Urothelium cell line (cell line): Measurements from ENCODE around the gene JADE2.
A peak's percentile ranks its signal among the peaks of the same experiment; 100 is the strongest.
"Not testable (repeated sequence)": the region's sequence is repeated elsewhere in the genome, so short reads cannot be mapped to it uniquely, and the experiment has no call there.

ENCODE experiments used
- DNase-seq: peaks from one replicate; pipeline ENCODE4 v3.0.0; 2011; ENCODE audit warnings: low spot score, mixed read lengths
- FAIRE-seq: peaks from 2 replicates; lab custom pipeline; 2011; peaks lifted over from hg19 to GRCh38; lab: Jason Lieb, UNC

The JADE2 gene

DNA sequence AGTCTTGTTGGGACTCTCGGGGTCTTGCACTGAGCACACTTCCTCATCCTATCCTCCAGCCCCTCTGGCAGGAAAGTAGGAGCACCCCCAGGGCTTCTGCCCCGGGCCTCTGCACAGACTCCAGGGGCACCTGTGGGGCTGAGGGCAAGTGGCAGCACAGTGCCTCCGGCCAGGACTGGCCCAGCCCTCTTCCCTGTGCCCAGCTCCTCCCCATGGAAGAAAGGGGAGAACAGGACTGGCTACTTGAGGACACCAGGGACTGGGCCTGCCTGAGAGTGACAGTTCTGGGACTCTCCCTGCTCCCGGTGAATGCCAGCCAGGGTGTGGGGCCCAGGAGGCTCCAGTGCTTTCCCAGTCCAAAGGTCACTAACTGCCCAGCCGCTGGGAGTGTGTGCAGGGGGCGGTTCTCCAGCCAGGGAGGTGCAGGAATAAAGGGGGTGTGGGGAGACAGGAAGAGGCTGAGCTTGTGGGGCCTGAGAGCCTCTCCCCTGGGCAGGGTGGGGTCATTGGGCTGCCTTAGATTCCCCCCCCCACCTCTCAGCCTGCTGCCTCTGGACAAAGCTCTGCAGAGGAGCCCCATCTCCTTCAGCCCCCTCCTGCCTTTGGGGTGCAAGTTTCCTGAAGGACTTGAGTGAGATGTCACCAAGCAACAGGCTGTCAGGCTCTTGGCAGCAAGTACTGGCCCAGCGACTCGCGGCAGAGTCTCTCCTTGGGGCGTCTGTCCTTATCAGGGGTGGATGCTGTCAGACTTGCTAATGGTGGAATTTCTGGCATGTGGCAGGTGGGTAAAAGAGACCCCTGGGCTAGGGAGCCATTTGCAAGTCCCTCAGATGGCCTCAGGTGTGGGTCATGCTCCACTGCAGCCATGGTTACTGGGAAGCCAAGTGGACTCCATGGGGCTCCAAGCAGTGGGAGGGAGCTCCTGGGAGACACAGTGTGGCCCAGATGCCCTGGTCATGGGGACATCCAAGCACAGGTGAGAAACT, 19.1 kb upstream of the JADE2 start:
- FAIRE-seq, result no peak
- no peak for DNase-seq

DNA sequence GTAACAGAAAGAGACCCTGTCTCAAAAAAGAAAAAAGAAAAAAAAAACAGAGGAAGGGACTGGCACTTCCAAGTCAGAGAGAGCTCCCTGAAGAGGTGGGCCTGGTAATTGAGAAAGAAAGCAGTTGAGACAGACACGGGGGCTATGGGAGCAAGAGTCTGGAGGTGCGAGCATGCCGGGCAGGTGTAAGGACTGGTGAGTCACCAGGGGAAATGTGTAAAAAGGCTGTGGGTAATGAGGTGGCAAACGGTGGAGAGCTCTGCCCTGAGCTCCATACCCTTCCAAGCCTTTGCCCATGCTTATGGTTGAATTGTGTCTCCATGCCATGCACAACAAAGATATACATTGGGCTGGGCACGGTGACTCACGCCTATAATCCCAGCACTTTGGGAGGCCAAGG, 18.0 kb upstream of the JADE2 start:
- DNase-seq, result no peak
- no peak for FAIRE-seq

DNA sequence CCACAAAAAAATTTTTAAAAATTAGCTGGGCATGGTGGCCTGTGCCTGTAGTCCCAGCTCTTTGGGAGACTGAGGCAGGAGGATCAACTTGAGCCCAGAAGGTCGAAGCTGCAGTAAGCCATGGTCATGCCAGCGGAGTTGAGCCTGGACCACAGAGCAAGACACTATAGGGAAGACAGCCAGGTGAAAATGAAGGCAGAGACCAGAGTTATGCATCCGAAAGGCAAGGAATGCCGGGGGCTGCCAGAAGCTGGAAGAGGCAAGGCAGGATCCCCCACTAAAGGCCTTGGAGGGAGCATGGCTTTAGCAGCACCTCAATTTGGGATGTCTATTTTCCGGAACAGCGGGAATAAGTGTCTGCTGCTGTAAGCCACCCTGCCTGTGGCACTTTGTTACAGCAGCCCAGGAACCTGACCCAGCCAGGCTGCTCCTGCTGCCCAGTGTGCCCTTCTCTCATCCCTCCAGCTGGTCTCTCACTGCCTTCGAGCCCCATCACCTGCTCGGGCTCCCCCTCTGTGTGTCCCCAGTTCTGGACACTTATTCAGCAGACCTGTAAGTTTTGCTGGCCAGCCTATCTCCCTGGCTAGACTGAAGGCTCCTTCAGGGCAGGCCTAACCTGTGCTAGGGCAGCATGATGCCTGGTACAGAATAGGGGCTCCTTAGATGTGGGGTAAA, 16.8 kb upstream of the JADE2 start:
- DNase-seq (no peak), FAIRE-seq (no peak)

DNA sequence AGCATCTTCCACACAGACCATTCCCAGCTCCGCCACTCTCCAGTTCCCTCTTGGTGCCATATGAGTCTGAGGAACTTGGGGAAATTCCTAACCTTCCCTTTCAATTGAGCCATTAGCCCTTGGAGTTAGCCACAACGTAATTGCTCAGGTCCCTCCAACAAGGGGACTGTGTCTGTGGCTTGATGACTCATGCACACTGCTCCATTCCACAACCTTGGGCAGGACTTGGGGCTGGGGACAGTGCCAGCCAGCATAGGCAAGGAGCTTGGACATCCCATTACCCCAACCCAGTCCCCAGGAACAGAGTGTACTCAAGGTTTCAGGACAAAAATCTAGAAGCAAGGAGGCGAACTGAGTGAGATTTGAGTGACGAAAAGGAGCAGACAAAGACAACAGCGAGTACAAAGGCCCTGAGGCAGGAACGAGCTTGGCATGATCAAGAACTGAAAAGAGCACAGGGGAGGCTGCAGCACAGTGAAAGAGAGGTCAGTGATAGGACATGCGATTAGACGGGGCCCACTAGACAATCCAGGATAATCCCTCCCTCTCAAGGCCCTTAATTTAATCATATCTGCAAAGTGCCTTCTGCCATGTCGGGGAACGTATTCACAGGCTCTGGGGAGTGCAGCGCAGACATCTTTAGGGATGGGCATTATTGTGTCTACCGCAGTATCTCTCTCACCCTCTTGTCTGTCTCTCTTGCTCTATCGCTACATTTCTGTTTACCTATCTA, 16.0 kb upstream of the JADE2 start:
- no peak for FAIRE-seq

DNA sequence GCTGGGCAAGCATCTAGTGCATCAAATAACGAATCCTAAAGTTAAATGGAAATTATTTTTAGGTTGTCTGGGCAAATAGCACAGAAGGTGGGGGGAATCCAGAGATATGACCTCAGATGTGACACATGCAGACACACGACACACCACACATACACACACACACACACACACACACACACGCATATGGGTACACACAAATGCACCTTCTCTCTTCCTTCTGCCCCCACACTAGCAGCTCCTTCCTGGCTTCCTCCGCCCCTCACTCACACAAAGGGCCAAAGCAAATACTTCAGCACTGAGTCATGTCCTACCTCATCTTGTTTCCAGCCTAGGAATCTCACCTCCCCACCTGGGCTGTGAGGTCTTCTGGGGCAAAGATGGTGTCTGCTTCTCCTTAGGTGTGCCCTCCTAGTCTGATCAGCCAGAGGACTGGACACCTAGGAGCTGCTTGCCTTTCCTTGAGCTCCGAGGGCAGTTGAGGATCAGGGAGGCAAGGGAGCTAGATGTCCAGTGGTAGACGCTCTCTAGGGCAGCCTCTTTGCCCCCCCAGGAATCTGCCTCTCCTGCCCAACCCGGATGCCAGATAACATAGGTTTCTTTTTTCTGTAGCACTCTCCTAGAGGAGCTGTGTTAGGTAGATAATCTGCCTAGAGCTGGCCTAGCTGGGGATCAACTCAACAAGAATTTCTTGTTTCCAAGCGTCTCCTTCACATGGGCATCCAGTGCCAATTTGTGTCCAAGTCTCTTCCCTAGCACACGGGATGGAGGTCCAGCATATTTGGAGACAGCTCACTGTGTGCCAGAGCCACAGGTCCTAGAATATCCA, 14.3 kb upstream of the JADE2 start:
- DNase-seq, result peak; percentile 79
- peak; percentile 76 for FAIRE-seq

More for the DNA sequence above, 16.0 kb upstream of the JADE2 start:
- DNase-seq, result peak; percentile 64

DNA sequence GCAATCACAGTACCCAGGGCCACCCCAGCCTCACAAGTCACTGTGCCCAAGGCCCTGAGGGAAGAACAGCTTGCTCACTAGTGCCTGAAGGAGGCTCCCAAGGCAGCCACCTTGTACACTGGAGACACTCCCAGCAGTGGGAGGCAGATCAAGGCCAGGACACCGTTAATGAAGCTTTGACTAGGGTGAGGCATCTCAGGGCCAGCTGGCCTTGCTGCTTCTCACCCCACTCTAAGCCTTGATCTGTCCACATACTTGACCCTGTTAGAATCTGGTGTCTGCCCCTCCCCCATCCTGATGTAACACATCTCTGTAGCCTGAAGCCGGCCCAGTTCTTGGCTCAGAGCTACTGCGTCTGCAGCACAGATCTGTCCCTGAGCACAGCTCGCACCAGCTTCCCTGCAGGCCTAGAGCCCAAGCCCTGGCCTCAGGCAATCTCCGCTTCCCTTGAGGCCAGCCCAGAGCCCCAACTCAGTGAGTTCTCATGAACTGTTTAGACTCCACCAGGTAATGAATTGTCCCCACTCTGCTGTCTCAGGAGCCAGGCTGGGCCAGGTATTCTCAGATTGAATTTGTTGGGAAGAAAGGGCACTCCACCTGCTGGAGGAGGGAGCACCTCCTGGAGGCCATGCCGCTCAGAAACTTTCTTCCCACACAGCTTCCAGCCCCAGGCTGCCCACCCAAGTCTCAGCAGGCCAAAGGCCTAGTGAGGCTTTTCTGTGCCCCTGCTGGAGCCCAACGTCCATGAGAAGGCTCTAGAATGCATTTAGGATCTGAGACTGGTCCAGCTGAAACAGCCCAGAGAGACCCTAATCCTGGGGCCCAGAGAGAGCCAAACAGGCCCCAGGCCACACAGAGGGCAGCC, 13.4 kb upstream of the JADE2 start:
- FAIRE-seq (no peak), DNase-seq (peak; percentile 30)

DNA sequence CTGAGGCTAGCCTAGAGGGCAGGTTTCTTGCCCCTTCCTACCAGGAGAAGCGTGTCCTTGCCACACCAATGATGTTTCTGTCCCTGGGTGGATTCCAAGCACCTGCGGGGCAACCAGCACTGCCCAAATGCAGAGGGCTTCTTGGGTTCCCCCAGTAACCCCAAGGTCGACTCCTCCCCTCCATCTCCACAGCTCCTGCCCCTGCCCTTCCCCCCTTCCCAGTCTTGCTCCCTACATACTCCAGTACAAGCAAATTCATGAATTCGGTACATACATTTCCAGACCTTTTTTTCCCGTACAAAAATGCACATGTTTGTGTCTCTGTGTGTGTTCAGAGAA, 12.8 kb upstream of the JADE2 start:
- DNase-seq (no peak), FAIRE-seq (no peak)

DNA sequence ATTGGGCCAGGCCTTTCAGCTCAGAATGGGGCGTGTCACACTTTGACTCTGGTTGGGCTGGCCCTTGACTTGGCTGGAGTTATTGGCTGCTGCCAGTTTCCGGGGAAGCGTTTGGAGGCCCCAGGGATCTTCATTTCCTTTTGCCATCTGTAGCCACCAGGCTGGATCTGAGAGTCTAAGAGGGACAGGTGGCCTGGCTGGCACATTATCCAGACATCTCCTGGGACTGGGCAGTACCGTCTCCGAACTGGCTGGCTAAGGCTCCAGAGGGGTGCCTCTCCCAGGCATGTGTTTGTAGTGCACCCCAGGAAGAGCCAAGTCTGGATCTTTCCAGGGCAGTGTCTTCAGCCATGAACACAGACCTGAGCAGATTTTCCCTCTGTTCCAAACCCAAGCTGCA, 9.7 kb upstream of the JADE2 start:
- no peak for FAIRE-seq

DNA sequence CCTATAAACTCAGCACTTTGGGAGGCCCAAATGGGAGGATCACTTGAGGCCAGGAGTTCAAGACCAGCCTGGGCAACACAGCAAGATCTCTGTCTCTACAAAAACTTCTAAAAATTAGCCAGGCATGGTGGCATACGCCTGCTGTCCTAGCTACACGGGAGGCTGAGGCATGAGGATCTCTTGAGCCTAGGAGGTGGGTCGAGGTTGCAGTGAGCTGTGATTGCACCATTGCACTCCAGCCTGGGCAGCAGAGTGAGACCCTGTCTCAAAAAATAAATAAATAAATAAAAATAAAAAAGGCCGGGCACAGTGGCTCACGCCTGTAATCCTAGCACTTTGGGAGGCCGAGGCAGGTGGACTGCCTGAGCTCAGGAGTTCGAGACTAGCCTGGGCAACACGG, 8.5 kb upstream of the JADE2 start:
- not testable (repeated sequence) for DNase-seq, FAIRE-seq

More for the DNA sequence above, 9.7 kb upstream of the JADE2 start:
- DNase-seq, result no peak

DNA sequence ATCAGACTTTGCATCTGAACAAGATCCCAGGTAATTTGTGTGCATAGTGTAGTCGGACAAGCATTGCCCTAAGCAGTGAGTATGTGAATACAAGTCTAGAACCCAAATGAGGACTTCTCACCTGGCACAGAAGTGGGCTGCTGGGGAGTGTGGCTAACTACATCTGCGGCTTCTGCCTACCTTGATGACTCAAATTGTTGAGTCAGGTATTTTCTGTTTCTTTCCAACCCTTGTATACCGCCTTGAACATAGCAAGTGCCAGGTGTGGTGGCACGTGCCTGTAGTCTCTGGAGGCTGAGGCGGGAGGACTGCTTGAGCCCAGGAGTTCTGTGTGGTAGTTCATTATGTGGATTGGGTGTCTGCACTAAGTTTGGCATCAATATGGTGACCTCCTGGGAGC, 7.9 kb upstream of the JADE2 start:
- DNase-seq (no peak), FAIRE-seq (no peak)

DNA sequence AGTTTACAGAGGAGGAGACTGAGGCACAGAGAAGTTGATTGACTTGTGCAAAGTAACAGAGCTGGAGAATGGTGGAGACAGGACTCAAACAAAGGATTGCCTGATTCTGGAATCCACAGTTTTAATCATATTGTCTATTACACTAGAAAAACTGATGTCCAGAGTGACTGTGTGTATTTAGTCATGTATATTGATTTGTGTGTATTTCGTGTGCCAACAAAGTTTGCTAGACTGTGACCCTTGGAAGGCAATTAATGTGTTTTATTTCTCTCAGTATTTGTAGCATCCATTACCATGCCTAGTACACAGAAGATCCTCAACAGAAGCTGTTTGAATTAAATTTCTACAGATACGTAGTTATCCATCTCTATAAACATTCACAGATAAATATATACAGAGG, 5.5 kb upstream of the JADE2 start:
- FAIRE-seq, result no peak
- DNase-seq, result no peak

DNA sequence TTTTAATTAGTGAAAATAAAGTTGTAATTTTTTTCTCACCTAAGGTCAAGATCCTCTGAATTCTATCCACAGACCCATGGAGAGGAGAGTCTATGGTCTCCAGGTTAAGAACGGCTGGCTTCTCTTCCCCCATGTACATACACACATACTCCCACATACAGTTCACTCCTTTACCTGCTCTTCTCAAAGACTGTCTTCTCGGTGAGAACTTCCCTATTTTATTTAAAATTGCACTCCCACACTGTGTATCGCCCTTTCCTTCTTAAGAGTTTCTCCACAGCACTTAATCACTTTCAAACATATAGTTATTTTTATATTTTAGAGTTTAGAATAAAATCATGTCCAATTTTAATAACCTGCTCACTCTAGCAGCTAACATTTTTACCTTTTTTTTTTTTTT, 3.6 kb upstream of the JADE2 start:
- FAIRE-seq, result no peak
- no peak for DNase-seq

DNA sequence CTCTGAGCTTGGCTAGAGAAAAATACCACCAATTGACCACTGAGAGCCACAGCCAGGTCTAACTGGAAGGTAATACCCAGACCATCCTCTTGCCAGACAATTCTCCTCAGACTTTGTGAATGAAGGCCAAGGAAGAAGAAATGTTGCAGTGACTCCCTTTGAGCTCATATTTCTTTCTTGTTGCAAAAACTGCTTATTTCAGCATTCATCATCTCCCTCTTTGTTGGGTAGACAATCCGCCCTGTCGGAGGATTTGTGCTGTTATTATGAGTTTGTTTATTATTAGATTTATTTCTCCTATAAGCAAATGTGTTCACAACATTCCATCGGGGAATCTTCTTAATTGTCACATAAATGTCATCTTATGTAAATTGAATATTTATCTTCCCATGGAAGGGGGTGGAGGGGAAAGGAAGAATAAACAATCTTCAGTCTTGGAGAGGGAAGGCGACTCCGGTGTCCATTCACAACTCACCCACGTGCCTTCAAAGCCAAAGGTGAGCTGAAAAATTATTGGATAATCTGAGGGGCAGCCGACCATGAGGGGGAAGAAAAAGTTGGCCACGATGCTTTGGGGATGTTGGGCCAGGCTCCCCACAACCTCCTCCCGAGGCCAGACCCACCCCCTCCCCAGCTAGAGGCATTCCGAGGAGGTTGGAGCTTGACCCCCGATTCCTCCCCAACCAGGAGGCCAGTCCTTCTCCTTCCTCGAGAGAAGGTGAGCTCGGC, 1.8 kb upstream of the JADE2 start:
- no peak for DNase-seq
- no peak for FAIRE-seq

DNA sequence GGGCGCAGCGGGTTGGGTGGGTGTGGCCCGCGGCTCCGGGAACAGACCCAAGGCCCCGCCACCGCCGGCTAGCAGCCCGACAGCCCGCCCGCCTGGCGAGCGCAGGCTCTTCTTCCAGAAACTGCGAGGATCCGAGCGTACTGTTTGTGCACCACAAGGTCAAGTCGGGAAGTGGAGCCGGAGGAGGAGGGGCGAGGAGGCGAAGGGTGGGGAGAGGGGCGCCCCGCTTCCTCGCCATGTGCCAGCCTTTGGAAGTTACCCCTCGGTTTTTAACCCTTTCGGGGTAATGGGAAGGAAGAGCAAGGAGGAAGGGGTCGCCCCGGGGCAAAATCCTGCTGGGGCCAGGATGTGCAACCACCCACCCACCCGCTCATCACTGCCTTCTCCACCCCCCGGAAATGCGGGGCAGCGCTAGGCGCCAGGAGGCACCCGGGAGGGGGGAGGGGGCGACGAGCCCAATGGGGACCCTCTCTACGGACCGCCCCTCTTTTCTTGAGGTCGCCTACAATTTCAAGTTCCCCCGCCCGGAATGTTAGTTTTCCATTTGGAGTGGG, 1.1 kb upstream of the JADE2 start:
- DNase-seq (peak; percentile 62), FAIRE-seq (no peak)

DNA sequence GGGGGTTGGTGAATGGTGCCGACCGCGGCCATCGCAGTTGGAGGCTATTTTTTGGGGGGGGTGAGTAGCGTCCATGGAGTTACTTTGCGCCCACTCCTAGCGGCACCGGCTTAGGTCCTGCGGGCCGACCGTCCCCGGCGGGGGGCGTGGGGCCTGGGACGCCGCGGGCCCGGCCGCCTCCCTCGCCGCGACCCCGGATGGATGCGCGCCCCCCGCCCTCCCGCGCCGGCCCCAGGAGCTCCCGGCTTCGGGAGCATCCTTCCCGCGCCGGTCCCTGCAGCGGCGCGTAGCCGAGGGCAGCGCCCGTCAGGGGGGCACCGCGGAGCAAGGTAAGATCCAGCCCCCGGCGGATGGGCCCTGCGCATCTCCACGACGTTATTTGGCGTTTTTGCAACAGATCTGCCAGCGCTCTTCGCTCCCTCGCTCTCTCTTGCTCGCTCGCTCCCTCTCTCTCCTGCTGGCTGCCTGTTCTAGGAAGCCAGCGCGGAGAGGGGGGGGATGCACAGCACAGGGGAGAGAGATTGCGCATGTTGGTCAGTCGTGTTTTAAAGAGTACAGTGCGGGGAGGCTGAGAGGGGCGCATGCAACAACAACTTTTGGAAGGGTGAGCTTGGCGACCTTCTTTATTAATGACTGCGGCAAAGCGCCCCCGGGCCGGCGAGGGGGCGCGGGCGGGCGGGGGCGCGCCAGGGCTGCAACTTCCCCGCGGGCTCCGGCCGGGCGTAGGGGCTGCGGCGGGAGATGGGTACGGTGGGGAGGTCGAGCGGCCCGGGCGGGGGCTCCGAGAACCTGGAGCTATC, 413 bp downstream of the JADE2 start:
- FAIRE-seq (no peak), DNase-seq (peak; percentile 45)

DNA sequence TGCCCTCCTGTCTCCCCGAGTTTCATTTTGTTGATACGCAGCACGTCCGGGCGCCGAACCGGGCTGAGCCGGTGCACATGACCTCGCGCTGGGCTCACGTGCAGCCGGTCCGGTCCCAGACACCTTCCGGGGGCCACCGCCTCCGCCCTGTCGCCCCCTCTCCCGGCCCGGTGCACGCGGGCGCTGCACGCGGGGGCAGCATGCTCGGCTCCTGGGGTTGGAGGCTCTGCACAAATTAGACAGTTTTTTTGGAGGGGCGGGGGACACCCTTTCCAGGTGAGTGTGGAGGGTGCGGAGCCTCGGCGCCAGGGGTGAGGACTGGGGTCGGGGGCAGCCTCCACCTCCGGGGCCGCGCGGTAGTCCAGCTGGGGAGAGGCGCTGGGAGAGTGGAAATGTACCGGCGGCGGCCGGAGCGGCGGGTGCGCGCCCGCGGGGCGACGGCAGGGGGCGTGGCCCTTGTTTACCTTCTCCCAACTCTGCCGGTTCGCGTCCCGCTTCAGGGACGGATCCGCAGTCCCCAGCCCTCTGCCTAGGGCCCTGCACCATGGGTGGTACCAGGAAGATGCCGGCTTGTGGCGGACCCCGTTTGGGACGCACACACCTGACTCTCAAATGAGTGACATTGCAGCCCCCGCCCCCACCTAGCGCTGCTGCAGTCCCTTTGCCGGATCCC, 1.1 kb downstream of the JADE2 start:
- DNase-seq, result peak; percentile 68
- FAIRE-seq, result no peak
